Endothelial cell of umbilical vein (primary cell): ENCODE data around the gene NUMBL. TPM values are rescaled to one million over a fixed set of nuclear protein-coding genes. Genes with fewer than 3 reads are reported as not detected.

Experiments
- BruUV-seq: library from RNA; stranded (reverse); fragments of 400-500 nt; replicated peaks from 2 replicates; lab custom pipeline; 2021; lab: Mats Ljungman, UMichigan
- CTCF ChIA-PET: fragments of 300-600, 350-600 bp; sonication (Branson Sonifier 250); formaldehyde crosslinking; loops from one replicate; lab custom pipeline; 2021; ENCODE audit warnings: antibody characterized with exemption, inconsistent platforms; lab: Charles Lee
- POLR2A ChIA-PET: fragments of 300-600, 350-600 bp; sonication (Branson Sonifier 250); formaldehyde crosslinking; loops from one replicate; lab custom pipeline; 2021; ENCODE audit warnings: antibody characterized with exemption, inconsistent platforms; lab: Charles Lee
- DNase-seq: peaks from one replicate; pipeline ENCODE4 v3.0.0-alpha.2; 2011; ENCODE audit warnings: low read depth, low spot score
- FAIRE-seq: peaks from 2 replicates; lab custom pipeline; 2011; peaks lifted over from hg19 to GRCh38; lab: Jason Lieb, UNC
- H2AFZ ChIP-seq: 2 replicates; pipeline ENCODE4 v1.6.0; 2012; ENCODE audit warnings: low read depth, low read length, control low read depth, inconsistent platforms
- H3K27ac ChIP-seq: 2 replicates; pipeline ENCODE4 v1.5.1; 2011; ENCODE audit warnings: low read depth, mild to moderate bottlenecking, control low read depth, low read length, moderate library complexity; ENCODE audit not compliant: insufficient read depth
- H3K27me3 ChIP-seq, 2 experiments: 2 replicates each; pipeline versions ENCODE4 v1.6.0 to v1.6.1; 2011; ENCODE audit warnings: low read length in 2 of 2, mixed read lengths in 1 of 2; ENCODE audit not compliant: control insufficient read depth in 2 of 2, insufficient read depth in 2 of 2
- H3K36me3 ChIP-seq, 2 experiments: 2 replicates in 1 of 2; 3 replicates in 1 of 2; pipeline ENCODE4 v1.5.1; 2011; ENCODE audit warnings: low read length in 2 of 2, mild to moderate bottlenecking in 1 of 2, moderate library complexity in 1 of 2; ENCODE audit not compliant: control insufficient read depth in 2 of 2, insufficient read depth in 2 of 2; ENCODE audit errors: extremely low read depth in 1 of 2
- H3K4me1 ChIP-seq: 3 replicates; pipeline ENCODE4 v1.5.1; 2011; ENCODE audit warnings: mild to moderate bottlenecking, low read length; ENCODE audit not compliant: control insufficient read depth, insufficient read depth; ENCODE audit errors: extremely low read depth
- H3K4me2 ChIP-seq: 2 replicates; pipeline ENCODE4 v1.6.1; 2011; ENCODE audit warnings: low read length, control low read depth, mixed read lengths; ENCODE audit not compliant: insufficient read depth
- H3K4me3 ChIP-seq, 3 experiments: fragments of 200-600 bp in 1 of 3; sonication (generic), shearing (Covaris generic) in 1 of 3; replicated peaks in 1 of 3; 2 replicates each; pipeline ENCODE4 v1.5.1; 2011 to 2016; ENCODE audit warnings: control low read depth in 3 of 3, low read length in 3 of 3, mild to moderate bottlenecking in 2 of 3, inconsistent platforms in 1 of 3, low read depth in 1 of 3, moderate library complexity in 1 of 3; ENCODE audit not compliant: insufficient read depth in 1 of 3
- H3K79me2 ChIP-seq: 2 replicates; pipeline ENCODE4 v1.6.0; 2012; ENCODE audit warnings: low read length, inconsistent platforms; ENCODE audit not compliant: control insufficient read depth, insufficient read depth
- H3K9ac ChIP-seq: replicated peaks from 2 replicates; pipeline ENCODE3; 2011; ENCODE audit warnings: low read length, control low read depth; ENCODE audit not compliant: insufficient read depth; ENCODE audit errors: extremely low read depth
- H3K9me1 ChIP-seq: replicated peaks from 3 replicates; pipeline ENCODE4 v1.6.0; 2011; ENCODE audit warnings: mild to moderate bottlenecking, low read length; ENCODE audit not compliant: control insufficient read depth, insufficient read depth; ENCODE audit errors: extremely low read depth
- H3K9me3 ChIP-seq: replicated peaks from 2 replicates; pipeline ENCODE4 v1.5.1; 2012; ENCODE audit warnings: low read length, inconsistent platforms; ENCODE audit not compliant: control insufficient read depth, insufficient read depth
- H4K20me1 ChIP-seq: replicated peaks from 2 replicates; pipeline ENCODE3; 2011; ENCODE audit warnings: mild to moderate bottlenecking, low read length; ENCODE audit not compliant: control insufficient read depth, insufficient read depth; ENCODE audit errors: extremely low read depth
- EZH2 ChIP-seq: IDR thresholded peaks from 2 replicates; pipeline ENCODE4 v1.6.1; 2012; ENCODE audit warnings: borderline replicate concordance, low read depth, mild to moderate bottlenecking, moderate library complexity, low read length, inconsistent platforms; ENCODE audit not compliant: severe bottlenecking
- FOS ChIP-seq: IDR thresholded peaks from 2 replicates; pipeline ENCODE4 v1.6.1; 2011; ENCODE audit warnings: mild to moderate bottlenecking, low read length, moderate library complexity, borderline replicate concordance; ENCODE audit not compliant: insufficient read depth
- GATA2 ChIP-seq: IDR thresholded peaks from 2 replicates; pipeline ENCODE4 v1.7.0; 2011; ENCODE audit warnings: low read depth, mild to moderate bottlenecking, moderate library complexity, mixed read lengths, low read length; ENCODE audit not compliant: insufficient read length, insufficient read depth
- JUN ChIP-seq: IDR thresholded peaks from 2 replicates; pipeline ENCODE4 v1.6.1; 2011; ENCODE audit warnings: borderline replicate concordance, low read depth; ENCODE audit not compliant: insufficient read length, insufficient read depth
- MYC ChIP-seq: IDR thresholded peaks from one replicate; pipeline ENCODE4 v1.6.1; 2011; ENCODE audit warnings: mild to moderate bottlenecking, low read depth, low read length
- POLR2A ChIP-seq: IDR thresholded peaks from 2 replicates; pipeline ENCODE4 v1.6.1; 2012; ENCODE audit warnings: low read depth, mild to moderate bottlenecking, control low read depth, low read length
- POLR2AphosphoS5 ChIP-seq: IDR thresholded peaks from 2 replicates; pipeline ENCODE4 v1.6.1; 2012; ENCODE audit warnings: low read depth, mild to moderate bottlenecking, control low read depth, low read length, moderate library complexity; ENCODE audit not compliant: insufficient read depth
- dilution Hi-C: fragments of 300-500 bp; cut with MboI; formaldehyde crosslinking; loops from one replicate; pipeline ENCODE4 v1.15.0; 2019; ENCODE audit warnings: low sequenced_read_pairs; ENCODE audit not compliant: extremely low pct_ligation_motif_present
- intact Hi-C: fragments of 100-400 bp; cut with micrococcal nuclease; formaldehyde crosslinking; loops from one replicate; pipeline ENCODE4 v1.10.0; 2022
- polyA plus RNA-seq, 4 experiments: library from polyadenylated mRNA; depleted of rRNA in 3 of 4; stranded (reverse) in 3 of 4; unstranded in 1 of 4; fragments of >200 nt; gene quantifications; 2 replicates each; pipeline versions ENCODE4 v1.2.1 to v1.2.3, GENCODE V29; 2011 to 2012; ENCODE audit warnings: missing spikeins in 1 of 4
- total RNA-seq: library from RNA; stranded (reverse); gene quantifications from 2 replicates; pipeline ENCODE4 v1.2.3, GENCODE V29; 2021
- TF ChIP-seq, protein P1 (sequence below): IDR thresholded peaks from 2 replicates; pipeline ENCODE4 v1.6.1; 2011; ENCODE audit not compliant: insufficient read depth, insufficient read length
- TF ChIP-seq, protein P2 (sequence below), 2 donors: IDR thresholded peaks; 1 replicate in 1 of 2; 2 replicates in 1 of 2; pipeline ENCODE4 v1.5.1; 2011; ENCODE audit warnings: low read length in 2 of 2, mild to moderate bottlenecking in 2 of 2, moderate library complexity in 2 of 2, control low read depth in 1 of 2, inconsistent platforms in 1 of 2, low read depth in 1 of 2; ENCODE audit not compliant: insufficient read depth in 1 of 2; ENCODE audit errors: extremely low read depth in 1 of 2

NUMBL gene
- total and polyA plus RNA-seq, 2 donors (not counting 3 experiments of a cell fraction or from before 2014, with no cell fraction given), result 21.5 to 46.7 TPM

DNA sequence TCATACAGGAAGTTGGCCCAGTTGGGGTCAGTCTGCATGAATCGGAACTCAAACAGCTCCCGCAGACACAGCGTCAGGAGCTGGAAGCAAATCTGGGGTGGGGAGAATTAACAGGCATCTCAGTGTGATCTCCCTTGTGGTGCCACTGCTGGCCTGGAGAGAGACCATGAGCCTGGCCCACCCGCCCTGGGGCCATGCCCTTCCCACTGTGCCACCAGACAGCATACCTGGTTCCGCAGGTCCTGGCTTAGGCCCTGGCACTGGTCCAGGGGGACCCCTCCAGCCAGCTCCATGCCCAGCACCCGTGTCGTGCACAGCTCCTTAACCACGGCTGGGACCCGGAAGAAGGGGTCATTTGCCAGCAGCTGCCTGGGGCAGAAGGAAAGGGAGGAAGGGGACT, 9.6 kb upstream of the NUMBL start:
- TF ChIP-seq, protein P1, sequence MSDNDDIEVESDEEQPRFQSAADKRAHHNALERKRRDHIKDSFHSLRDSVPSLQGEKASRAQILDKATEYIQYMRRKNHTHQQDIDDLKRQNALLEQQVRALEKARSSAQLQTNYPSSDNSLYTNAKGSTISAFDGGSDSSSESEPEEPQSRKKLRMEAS, result no peak
- TF ChIP-seq FOS (no peak), GATA2 (no peak)
- intact Hi-C loops (no loop called here), dilution Hi-C loops (no loop called here)
- H3K9me3 ChIP-seq, result no peaks in the 10 kb centered on the region
- H2AFZ ChIP-seq, result no peak overlapping the region
- ChIA-PET CTCF (interaction anchor here (0.8 to 2.1 kb wide), 2 partner anchors 37 to 66 kb away, joined by 3 to 4 read pairs; no protein-coding TSS in a partner anchor), POLR2A (no interaction called here)
- BruUV-seq, result no TSS peak
- no peaks in the 10 kb centered on the region for H3K27me3 ChIP-seq
- no peak for DNase-seq
- no peak for FAIRE-seq
- no peaks in the 10 kb centered on the region for H4K20me1 ChIP-seq
- H3K27ac ChIP-seq, result no peak overlapping the region
- H3K36me3 ChIP-seq, result peaks cover 0 to 9% of the 10 kb centered on the region in 2 experiments
- H3K4me3 ChIP-seq, result no peak overlapping the region
- H3K4me1 ChIP-seq, result no peaks in the 10 kb centered on the region
- no peaks in the 10 kb centered on the region for H3K79me2 ChIP-seq
- no peaks in the 10 kb centered on the region for H3K9me1 ChIP-seq
- H3K4me2 ChIP-seq, result no peak overlapping the region
- no peak overlapping the region for H3K9ac ChIP-seq

DNA sequence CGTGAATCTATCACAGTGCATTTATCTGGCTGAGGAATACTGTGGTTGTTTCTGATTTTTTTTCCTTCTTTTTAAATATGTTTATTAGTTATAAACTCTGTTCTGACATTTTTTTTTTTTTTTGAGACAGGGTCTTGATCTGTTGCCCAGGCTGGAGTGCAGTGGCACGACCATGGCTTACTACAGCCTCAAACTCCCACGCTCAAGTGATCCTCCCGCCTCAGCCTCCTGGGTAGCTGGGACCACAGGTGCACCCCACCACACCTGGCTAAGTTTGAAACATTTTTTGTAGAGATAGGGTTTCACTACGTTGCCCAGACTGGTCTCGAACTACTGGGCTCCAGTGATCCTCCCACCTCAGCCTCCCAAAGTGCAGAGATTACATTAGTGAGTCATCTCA, 6.6 kb upstream of the NUMBL start:
- no peak overlapping the region for H2AFZ ChIP-seq
- TF ChIP-seq EZH2 (no peak), FOS (no peak), JUN (no peak), MYC (no peak), POLR2A (no peak), GATA2 (no peak), POLR2AphosphoS5 (no peak)
- TF ChIP-seq, protein P2, sequence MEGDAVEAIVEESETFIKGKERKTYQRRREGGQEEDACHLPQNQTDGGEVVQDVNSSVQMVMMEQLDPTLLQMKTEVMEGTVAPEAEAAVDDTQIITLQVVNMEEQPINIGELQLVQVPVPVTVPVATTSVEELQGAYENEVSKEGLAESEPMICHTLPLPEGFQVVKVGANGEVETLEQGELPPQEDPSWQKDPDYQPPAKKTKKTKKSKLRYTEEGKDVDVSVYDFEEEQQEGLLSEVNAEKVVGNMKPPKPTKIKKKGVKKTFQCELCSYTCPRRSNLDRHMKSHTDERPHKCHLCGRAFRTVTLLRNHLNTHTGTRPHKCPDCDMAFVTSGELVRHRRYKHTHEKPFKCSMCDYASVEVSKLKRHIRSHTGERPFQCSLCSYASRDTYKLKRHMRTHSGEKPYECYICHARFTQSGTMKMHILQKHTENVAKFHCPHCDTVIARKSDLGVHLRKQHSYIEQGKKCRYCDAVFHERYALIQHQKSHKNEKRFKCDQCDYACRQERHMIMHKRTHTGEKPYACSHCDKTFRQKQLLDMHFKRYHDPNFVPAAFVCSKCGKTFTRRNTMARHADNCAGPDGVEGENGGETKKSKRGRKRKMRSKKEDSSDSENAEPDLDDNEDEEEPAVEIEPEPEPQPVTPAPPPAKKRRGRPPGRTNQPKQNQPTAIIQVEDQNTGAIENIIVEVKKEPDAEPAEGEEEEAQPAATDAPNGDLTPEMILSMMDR (IDR thresholded peaks at IDR 0.05; ENCODE audit: extremely low read depth in 1 of 2, insufficient read depth in 1 of 2, low read depth in 1 of 2, low read length in 2 of 2), result no peak
- TF ChIP-seq, protein P1, result no peak
- dilution Hi-C loops (no loop called here), intact Hi-C loops (no loop called here)
- ChIA-PET POLR2A (no interaction called here), CTCF (no interaction called here)
- H3K4me3 ChIP-seq, result no peak overlapping the region
- no peak overlapping the region for H3K27ac ChIP-seq
- peaks cover 0 to 2% of the 10 kb centered on the region in 2 experiments for H3K36me3 ChIP-seq
- H3K4me1 ChIP-seq, result no peaks in the 10 kb centered on the region
- no peak for DNase-seq
- H3K79me2 ChIP-seq, result no peaks in the 10 kb centered on the region
- no peak overlapping the region for H3K4me2 ChIP-seq
- BruUV-seq, result no TSS peak
- H3K9ac ChIP-seq, result no peak overlapping the region
- H3K9me3 ChIP-seq, result no peaks in the 10 kb centered on the region
- FAIRE-seq, result no peak
- no peaks in the 10 kb centered on the region for H3K27me3 ChIP-seq
- no peaks in the 10 kb centered on the region for H4K20me1 ChIP-seq
- H3K9me1 ChIP-seq, result no peaks in the 10 kb centered on the region
